Middle frontal gyrus (tissue), 1 donor: ENCODE measurements around the gene PLAU.

Experiments
- DNase-seq: peaks from one replicate; pipeline ENCODE4 v3.0.0-alpha.2; 2015; ENCODE audit warnings: low spot score; ENCODE audit errors: extremely low spot score

Gene PLAU

DNA sequence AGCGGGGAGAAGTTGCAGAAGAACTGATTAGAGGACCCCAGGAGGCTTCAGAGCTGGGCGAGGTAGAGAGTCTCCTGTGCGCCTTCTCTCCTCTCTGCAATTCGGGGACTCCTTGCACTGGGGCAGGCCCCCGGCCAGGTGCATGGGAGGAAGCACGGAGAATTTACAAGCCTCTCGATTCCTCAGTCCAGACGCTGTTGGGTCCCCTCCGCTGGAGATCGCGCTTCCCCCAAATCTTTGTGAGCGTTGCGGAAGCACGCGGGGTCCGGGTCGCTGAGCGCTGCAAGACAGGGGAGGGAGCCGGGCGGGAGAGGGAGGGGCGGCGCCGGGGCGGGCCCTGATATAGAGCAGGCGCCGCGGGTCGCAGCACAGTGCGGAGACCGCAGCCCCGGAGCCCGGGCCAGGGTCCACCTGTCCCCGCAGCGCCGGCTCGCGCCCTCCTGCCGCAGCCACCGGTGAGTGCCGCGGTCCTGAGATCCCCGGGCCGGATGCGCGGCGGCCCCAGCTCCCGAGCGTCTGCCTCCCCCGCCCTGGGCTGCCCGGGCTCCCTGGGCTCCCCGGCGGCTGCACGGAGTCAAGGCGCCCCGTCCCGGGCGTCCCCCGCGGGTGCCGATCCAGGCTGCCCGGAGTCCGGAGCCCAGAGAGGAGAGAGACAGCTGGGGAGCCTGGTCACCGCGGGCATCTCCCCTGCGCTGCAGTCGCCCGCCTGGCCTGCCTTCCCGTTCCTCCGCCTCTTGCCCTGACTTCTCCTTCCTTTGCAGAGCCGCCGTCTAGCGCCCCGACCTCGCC lies at the start of gene PLAU:
TSS of gene PLAU (plus strand) at position 369 of the 789 bp plus-strand sequence. CDS start 424 bp downstream, outside the sequence.
- no peak for DNase-seq

DNA sequence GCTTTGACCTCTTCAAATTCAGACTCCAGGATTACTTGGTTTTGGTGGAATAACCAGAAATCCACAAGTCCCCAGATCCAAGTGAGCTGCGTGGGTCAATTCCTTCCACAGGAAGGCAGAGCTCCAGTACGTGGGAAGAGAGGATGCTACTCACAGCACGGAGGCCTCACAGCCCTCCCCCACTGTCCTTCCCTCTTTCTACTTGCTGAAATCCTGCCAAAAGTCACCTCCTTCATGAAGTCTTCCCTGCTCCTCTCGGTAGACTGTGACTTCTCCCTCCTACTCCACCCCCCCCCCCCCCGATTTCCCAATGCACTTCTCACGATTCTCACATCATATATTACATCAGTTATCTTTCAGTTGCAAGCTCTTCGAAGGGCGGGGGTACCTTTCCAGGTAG lies 48.9 kb upstream of the PLAU start:
- DNase-seq, result peak; percentile 48

- DNase-seq, result no peak
Observed at GRCh38 chr10:73863039-73863817, 47.7 kb upstream of the PLAU start.

DNA sequence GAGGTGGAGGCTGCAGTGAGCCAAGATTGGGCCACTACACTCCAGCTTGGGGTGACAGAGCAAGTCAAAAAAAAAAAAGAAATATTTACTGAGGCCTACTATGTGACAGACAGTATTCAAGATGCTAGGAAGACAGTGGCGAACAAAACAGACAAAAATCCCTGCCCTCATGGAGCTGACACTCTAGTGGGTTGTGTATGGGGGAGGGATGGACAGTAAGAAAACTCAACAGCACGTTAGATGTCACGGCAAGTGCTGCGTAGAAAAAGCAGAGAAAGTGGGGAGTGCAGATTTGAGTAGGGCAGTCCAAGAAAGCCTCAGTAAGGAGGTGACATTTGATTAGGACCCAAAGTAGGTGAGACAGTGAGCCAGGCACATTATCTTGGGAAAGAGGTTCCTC lies 46.7 kb upstream of the PLAU start:
- no peak for DNase-seq

DNA sequence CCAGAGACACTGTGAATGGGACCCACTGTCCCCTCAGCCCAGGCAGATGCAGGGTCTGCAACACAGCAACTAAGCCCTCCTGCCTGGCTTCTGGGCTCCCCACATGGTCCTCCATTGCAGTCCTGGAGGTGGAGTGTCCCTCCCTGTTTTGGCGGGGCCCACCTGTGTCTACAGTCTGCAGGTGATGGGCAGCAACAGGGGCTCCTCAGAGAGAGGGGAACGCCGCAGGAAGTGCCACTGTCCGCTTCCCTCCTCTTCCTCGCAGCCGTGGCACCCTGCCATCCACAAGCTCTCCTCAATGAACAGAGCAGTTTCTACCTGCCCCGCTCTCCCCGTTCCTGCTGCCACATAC lies 45.8 kb upstream of the PLAU start:
- no peak for DNase-seq

- DNase-seq, result no peak
Observed at GRCh38 chr10:73865459-73866442, 45.2 kb upstream of the PLAU start.

DNA sequence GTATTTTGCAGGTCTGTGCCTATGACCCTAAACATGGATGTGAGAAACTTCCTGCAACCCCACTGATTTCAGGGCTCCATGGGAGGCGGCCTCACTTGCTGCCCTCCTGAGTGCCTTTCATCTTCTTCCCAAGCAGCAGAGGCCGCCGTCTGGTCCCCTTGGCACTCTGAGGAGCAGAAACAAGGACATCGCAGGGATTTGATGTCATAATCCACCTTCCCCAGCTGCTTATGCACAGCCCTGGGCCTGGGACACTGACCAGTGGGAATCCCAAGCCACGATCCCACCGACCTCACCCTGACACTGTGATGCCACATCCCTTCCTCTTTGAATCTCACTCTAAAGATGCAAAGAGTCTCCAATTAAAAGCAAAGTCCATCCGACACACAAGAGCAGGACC lies 44.3 kb upstream of the PLAU start:
- DNase-seq, result no peak

- no peak for DNase-seq
Observed at GRCh38 chr10:73867126-73867807, 43.7 kb upstream of the PLAU start.

GRCh38 chr10:73867871-73868631 lies 42.9 kb upstream of the PLAU start:
- DNase-seq, result no peak

- DNase-seq, result no peak
Observed at GRCh38 chr10:73868655-73869195, 42.2 kb upstream of the PLAU start.

DNA sequence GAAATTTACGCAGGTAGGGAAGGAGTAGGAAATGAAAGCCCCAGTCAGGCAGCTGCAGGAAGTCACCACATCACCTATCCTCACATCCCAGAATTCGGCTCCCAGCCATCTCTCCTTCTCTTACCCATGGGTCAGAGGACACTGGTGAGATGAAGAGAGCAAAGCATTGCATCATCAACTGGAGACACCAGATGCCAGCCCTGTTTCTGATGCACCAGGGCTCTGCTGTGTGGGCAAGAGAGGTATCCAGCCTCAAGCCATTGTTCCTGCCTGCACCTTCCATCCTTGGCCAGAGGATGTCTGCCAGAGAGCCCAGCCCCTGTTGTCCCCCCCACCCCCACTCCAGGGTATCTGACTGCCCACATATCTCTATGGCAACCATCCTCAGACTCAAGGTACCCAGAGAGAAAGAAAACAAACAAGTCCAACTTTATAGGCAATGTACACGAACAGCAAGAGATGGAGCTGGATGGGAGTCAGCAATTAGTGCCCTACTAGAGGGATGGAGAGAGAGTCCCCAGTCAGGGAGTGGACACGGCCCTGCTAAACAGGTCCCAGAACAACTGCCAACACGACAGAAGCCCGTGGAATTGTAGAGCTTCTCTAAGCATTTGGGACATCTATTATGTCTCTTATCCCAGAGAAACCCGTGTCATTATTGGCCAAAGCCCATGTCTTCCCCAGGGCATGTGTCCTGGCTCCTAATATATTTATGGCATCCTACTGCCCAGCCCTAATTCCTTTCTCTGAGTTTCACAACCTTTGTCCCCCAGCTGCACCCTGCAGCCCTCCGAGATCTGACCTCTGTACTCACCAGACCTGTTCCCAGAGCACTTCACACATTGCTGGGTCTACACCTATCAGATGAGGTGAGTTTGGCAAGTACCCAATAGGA lies 39.4 kb upstream of the PLAU start:
- DNase-seq, result no peak

DNA sequence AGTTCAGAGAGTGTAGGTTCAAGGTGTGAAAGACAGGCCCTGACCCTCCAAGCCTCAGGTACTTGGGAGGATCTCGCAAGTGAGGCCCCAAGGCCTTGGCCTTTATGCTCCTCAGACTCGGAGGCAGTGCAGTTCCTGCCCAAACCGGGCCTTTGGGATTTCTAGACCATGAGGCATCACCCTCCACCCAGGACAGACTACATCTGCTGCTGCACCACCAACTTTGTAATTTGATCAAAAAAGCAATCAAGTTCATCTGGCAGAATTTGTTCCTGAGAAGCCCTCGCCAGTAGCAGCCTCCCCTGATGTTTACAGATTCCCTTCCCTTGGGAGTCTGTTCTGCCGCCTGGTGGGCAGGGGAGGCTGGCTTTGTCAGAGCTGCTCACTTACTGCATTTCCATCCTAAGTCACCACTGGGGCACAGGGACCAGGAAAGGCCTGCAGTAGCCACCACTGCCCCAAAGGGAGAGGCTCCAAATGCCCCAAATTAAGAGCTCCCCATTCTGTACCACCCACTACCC lies 38.7 kb upstream of the PLAU start:
- DNase-seq, result no peak

GRCh38 chr10:73873142-73873837 lies 37.6 kb upstream of the PLAU start:
- DNase-seq, result no peak

- DNase-seq, result no peak
Observed at GRCh38 chr10:73873838-73874215, 37.1 kb upstream of the PLAU start.

DNA sequence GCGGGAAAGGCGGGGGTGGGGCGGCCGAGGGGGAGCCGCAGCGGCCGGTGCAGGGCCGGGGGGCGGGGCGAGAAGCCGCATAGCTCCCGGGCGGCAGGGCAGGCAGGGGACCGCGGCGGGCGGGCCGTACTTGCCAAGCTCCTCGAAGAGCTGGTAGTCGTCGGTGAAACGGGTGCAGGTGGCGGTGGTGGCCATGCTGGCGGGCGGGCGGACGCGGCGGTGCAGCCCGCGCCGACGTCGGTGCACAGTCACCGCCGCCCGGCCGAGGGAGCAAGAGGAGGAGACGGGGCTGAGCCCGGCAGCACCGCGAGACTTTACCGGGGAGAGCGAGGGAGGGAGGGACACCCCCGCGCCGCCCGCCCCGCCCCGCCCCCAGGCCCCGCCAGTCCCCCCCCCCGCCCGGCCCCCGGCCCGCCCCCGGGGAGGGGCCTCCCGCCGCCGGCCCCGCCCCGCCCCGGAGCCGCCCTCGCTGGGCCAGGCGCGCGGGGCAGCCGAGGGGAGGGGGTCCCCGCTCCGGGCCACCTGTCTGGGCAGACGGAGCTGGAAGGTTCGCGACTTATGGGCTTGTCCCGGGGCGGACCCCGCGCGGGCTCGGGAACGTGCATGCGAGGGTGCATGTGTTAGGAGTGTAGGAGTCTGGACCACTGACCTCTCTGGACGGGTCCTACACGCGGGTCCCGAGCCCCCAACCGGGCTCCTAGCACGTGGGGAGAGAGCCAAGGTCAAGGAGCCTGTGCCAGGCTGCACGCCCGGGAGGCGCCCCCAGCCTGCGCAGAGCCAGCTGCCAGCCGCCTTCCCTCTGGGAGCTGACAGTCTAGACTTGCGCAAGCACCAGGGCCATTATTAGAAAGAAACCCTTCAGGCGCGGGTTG lies 36.4 kb upstream of the PLAU start, which contains the start of gene CAMK2G:
TSS of gene CAMK2G (minus strand) at position 289 of the 872 bp plus-strand sequence. CDS start at position 195, 94 bp downstream.
- DNase-seq, result no peak

- DNase-seq, result no peak
Observed at GRCh38 chr10:73875139-73875475, 35.8 kb upstream of the PLAU start.

DNA sequence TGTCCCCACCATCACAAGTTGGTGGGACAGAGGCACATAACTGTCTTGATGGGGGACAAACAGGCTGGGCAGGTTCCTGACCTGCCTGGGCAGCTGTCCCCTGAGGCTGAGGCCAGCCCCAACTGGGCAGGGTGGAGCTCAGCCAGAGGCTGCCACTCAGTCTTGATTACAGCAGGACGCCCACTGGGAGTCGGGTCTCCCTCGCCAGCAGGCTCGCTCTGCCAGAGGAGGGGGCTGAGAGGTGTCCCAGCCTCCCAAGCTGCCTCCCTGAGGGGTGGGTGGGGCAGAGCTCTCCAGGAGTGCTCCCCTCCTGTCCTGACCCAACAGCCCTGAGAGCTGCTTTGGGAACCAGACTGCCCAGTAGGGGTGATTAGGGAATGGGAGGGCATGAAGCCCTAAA lies 34.8 kb upstream of the PLAU start:
- no peak for DNase-seq
